Ramos (cell line): ENCODE measurements around the gene COL28A1.
"Not testable (repeated sequence)": the region's sequence is repeated elsewhere in the genome, so short reads cannot be mapped to it uniquely, and the experiment has no call there.

Experiments used
- in situ Hi-C: fragments of 300-500 bp; cut with MboI; formaldehyde crosslinking; loops from one replicate; pipeline ENCODE4 v1.14.3; 2022; ENCODE audit warnings: low sequenced_read_pairs; ENCODE audit not compliant: unreplicated experiment

COL28A1 gene

GRCh38 chr7:7563813-7564212 is 28.1 kb upstream of the COL28A1 start:
- in situ Hi-C loops = no loop called here

- in situ Hi-C loops = no loop called here
These were observed 27.6 kb upstream of the COL28A1 start for GRCh38 chr7:7563269-7563668.

DNA sequence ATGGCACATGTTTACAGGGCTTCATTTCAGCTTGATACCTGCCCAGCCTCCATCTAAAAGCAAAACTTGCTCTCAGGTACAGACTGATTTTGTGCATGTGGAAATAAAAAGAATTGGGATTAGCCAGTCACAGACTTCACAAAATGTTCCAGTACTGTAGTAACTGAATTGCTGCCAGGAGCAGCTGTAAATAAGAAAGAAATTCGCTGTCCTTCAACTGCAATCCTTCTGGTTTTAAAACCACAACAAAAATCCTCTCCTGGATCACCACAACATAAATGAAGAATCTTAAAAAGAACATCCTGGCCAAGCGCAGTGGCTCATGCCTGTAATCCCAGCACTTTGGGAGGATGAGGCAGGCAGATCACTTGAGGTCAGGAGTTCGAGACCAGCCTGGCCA is 27.1 kb upstream of the COL28A1 start:
- in situ Hi-C loops = no loop called here

GRCh38 chr7:7561591-7561990 is 25.9 kb upstream of the COL28A1 start:
- in situ Hi-C loops = not testable (repeated sequence)

DNA sequence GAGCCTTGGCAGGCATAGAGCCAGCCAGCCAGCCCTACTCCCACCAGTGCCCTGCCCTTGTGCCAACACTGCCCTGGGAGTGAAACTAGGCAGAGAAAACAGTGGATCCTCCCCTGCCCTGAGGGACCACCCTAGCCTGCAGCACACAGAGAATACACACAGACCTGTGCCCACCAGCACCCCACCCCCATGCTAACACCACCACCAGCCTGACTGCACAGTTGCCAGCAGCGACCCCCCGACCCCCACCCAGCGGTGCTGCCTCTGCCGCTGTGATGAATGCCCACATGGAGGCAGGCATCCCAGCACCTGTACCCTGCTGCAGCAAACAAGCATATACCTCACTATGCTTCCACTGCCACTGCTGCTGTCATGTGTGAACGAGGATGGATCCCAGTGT is 21.6 kb upstream of the COL28A1 start:
- in situ Hi-C loops = no loop called here

- in situ Hi-C loops = no loop called here
These were observed 21.2 kb upstream of the COL28A1 start for GRCh38 chr7:7556852-7557251.

- in situ Hi-C loops = no loop called here
These were observed 19.2 kb upstream of the COL28A1 start for GRCh38 chr7:7554649-7555575.

DNA sequence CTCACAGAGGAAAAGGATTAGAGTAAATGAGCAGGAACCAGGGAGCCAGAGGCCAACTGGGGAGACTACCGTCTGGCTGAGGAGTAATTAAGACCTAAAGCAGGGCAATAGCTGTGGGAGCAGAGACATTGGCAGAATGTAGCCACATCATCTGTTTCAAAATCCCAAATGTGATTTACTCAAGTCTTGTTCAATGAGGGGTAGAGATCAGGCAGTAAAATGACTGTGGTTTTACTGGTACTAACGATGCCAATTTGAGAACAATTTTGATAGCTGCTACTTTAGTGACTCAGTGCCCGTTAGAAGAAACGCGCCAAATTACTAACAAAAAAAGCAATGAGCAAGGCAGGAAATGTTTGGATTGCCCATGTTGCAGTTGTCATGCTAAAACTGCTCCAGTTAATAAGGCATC is 18.4 kb upstream of the COL28A1 start:
- in situ Hi-C loops = no loop called here

- in situ Hi-C loops = no loop called here
These were observed 17.7 kb upstream of the COL28A1 start for GRCh38 chr7:7553386-7553785.

DNA sequence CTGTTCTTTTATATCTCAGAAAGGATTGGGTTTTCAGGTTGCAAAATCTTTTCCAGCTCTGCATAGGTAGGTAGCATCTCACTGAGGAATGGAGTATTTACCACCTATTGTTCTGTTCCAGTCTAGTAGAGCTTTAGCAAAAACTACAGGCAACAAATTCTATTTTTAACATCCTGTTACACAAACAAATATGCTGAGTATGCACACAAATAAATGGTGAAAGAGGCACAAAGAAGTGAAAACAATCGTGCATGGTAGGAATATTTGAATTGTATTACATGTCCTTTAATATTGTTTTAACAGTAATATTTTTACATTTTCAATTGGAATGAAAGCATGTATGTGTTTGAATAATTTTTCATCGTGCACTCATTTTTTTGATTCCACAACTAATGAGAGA is 16.5 kb upstream of the COL28A1 start:
- in situ Hi-C loops = no loop called here

DNA sequence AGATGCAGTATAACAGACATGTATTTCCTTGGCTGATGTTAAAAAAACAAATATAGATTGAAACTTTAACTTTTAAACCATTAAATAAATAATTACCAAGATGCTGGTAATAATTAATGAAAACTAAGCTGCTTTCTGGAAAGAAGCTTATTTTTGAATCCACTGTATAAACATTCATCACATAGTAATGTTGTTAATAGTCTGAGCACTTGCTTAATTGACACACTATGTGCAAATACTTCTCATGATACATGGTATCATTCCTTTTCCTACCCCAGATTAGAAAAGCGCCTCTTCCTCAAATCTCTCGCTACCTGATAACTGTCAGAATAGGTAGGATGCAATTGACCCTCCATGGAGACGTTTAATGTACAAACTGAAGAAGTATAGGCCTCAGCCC is 15.0 kb upstream of the COL28A1 start:
- in situ Hi-C loops = no loop called here

- in situ Hi-C loops = loop anchor here (25.0 kb wide), 1 partner anchor 586 kb away; no protein-coding TSS in a partner anchor
These were observed 12.7 kb upstream of the COL28A1 start for GRCh38 chr7:7548407-7548806.

DNA sequence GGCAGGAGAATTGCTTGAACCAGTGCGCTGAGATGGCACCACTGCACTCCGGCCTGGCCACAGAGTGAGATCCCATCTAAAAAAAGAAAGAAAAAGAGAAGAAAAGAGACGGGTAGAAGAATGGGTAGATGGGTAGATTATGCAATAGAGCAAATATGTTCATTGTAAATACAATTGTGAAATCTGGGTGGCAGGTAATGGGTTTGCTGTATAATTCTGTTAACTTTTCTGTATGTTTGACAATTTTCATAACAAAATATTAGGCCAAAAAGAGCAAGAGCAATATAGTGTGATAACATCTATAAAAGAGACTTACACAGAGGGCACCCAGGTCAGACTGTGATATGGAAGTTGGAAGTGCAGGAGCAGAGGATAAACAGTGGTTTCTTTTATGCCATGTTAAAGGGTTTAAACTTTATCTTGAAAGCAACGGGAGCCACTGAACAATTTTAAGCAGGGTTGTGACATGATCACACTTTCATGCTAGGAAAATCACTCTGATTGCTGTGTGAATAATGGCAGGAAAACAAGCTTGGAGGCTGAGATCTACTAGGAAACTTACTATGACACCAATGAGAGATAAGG is 6.7 kb upstream of the COL28A1 start:
- in situ Hi-C loops = loop anchor here (25.0 kb wide), 1 partner anchor 580 kb away; no protein-coding TSS in a partner anchor

DNA sequence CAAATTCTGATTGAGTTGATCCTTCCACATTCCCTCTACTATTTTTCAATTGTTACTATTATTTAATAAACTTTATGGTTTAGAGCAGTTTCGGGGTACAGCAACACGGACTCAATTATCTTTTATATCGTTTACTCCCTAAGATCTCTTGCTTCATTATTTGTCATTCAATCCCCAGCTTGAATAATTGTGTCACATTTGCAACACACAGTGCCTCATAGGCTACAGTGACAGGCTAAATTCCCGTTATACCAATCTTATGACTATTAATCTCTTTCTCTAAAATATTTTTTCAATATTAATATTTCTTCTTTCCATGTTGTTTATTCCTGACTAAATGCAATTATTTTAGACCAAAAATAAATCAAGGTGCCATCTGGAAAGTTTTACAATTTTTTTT is 4.0 kb upstream of the COL28A1 start:
- in situ Hi-C loops = loop anchor here (10.0 to 25.0 kb wide), 2 partner anchors 445 to 577 kb away; no protein-coding TSS in a partner anchor

GRCh38 chr7:7539152-7539551 is 3.5 kb upstream of the COL28A1 start:
- in situ Hi-C loops = loop anchor here (10.0 to 25.0 kb wide), 2 partner anchors 444 to 577 kb away; no protein-coding TSS in a partner anchor

GRCh38 chr7:7537711-7538110 is 2.0 kb upstream of the COL28A1 start:
- in situ Hi-C loops = loop anchor here (10.0 to 25.0 kb wide), 2 partner anchors 443 to 575 kb away; no protein-coding TSS in a partner anchor

- in situ Hi-C loops = loop anchor here (10.0 to 25.0 kb wide), 2 partner anchors 442 to 574 kb away; no protein-coding TSS in a partner anchor
These were observed 835 bp upstream of the COL28A1 start for GRCh38 chr7:7536396-7537019.

DNA sequence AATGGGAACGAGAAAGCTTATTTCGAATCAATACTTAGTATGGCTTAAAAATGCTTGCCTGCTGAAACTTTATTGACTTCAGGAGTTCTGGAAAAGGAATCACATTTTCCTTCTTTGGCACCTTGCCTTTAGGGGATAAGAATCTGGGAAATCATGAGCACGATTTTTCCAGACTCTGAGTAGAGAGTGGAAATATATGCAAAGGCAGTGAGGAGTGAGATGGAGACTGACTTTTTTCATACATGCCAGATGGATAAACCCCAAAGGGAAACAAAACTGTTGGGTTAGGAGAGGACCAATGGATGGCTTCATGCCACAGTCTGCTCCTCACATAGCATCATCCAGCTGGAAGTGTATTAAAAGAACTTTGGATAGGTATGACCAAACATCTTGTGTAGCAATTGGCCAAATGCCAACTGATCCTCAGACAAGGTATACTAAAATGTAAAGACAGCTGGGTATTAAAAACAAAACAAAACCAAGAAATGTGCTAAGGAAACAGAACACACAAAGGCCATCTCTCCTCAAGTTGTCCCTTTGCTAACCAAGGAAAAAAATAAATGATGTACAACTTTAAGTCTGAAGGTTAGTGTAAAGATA is 1.7 kb downstream of the COL28A1 start:
- in situ Hi-C loops = loop anchor here (10.0 to 25.0 kb wide), 2 partner anchors 439 to 572 kb away; no protein-coding TSS in a partner anchor

GRCh38 chr7:7529328-7529727 is 6.3 kb downstream of the COL28A1 start:
- in situ Hi-C loops = loop anchor here (25.0 kb wide), 1 partner anchor 567 kb away; no protein-coding TSS in a partner anchor

DNA sequence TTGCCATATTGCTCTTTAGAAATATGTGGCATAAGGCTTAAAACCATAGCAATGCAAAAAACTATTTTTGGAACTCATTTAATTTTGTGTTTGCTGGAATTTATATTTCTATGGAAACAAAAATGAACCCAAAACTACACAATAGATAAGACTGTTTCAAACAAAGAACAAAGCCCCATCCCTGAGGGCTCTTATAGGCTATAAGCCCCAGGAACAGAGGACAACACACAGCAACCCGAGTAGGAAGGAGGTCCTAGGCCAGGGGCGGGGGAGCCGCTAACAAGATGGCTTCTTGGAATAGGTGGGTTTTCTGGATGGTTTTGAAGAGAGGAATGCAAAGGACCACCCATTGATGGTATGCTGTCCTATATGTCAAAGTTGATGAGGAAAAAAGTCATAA is 8.6 kb downstream of the COL28A1 start:
- in situ Hi-C loops = loop anchor here (25.0 kb wide), 1 partner anchor 565 kb away; no protein-coding TSS in a partner anchor
